GM13976 (cell line): Measurements from ENCODE around the gene RBM34.
"Not testable (repeated sequence)": the region's sequence is repeated elsewhere in the genome, so short reads cannot be mapped to it uniquely, and the experiment has no call there.

Experiments
- DNase-seq: peaks from one replicate; pipeline ENCODE4 v3.0.0; 2012; ENCODE audit warnings: low spot score
- CTCF ChIP-seq: IDR thresholded peaks from 2 replicates; pipeline ENCODE4 v1.5.1; 2012; ENCODE audit warnings: borderline replicate concordance, mild to moderate bottlenecking; ENCODE audit not compliant: insufficient read depth; ENCODE audit errors: extremely low read depth, missing control alignments, control extremely low read depth
- in situ Hi-C: fragments of 300-500 bp; cut with MboI; formaldehyde crosslinking; loops from one replicate; pipeline ENCODE4 v1.12.0; 2022; ENCODE audit warnings: low sequenced_read_pairs, mixed read lengths, inconsistent platforms; ENCODE audit not compliant: unreplicated experiment

The RBM34 gene

DNA sequence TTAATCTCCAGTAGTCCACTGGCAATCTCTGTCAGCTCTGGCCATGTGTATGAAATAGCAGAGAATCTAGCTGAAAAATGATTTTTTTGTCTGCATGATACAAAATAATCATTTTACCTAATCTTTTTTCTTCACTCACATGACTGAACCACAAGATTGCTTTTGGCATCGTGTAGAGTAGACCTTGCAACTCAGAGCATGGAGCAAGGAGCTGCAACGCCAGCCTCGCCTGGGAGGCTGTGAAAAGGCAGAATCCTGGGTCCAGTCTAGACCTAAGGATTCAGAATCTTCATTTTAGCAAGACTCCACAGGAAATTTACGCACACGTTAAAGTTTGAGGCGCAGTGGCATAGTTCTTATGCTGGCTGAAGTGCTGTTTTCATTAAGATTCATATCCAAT, 72.6 kb downstream of the RBM34 start:
- TF ChIP-seq CTCF = no peak
- in situ Hi-C loops = loop anchor here (10.0 to 25.0 kb wide), 4 partner anchors 114 to 951 kb away; no protein-coding TSS in a partner anchor
- DNase-seq = no peak

GRCh38 chr1:235087906-235088305, 73.1 kb downstream of the RBM34 start:
- in situ Hi-C loops = loop anchor here (10.0 to 25.0 kb wide), 4 partner anchors 113 to 951 kb away; no protein-coding TSS in a partner anchor
- no peak for DNase-seq
- no peak for TF ChIP-seq CTCF

DNA sequence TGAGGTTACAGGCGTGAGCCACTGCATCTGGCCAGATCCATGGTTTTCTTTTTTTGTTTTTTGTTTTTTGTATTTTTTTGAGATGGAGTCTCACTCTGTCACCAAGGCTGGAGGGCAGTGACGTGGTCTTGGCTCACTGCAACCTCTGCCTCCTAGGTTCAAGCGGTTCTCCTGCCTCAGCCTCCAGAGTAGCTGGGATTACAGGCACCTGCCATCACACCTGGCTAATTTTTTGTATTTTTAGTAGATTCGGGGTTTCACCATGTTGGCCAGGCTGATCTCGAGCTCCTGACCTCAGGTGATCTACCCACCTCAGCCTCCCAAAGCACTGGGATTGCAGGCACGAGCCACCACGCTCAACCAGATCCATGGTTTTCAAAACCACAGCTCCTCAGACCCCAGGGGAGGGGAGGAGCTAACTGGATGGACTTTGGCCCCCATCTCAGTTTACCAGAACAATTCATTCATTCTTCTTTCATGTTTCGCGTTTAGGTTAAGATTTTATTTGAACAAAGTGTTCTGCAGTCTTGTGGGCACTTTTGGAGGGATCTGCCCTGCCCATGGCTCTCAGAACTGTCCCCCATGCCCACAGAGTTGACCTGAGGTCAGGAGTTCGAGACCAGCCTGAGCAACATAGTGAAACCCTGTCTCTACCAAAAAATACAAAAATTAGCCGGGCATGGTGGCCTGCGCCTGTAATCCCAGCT, 75.5 kb downstream of the RBM34 start:
- in situ Hi-C loops = loop anchor here (10.0 to 25.0 kb wide), 4 partner anchors 111 to 948 kb away; no protein-coding TSS in a partner anchor
- not testable (repeated sequence) for DNase-seq
